Body of pancreas (tissue), 4 donors: ENCODE results near the gene NUTF2.
A peak's percentile ranks its signal among the peaks of the same experiment; 100 is the strongest.

Experiments
- POLR2A ChIP-seq, 3 donors: fragments of 450-650 bp; IDR thresholded peaks; one replicate each; pipeline ENCODE4 v1.6.1; 2016; ENCODE audit warnings: antibody characterized with exemption in 3 of 3, mild to moderate bottlenecking in 2 of 3
- TF ChIP-seq, protein P1 (sequence below), 7 experiments: fragments of 450-650 bp in 4 of 7; fragments of 200-600 bp in 3 of 7; sonication (generic) in 3 of 7; IDR thresholded peaks; one replicate each; pipeline ENCODE4 v1.5.1; 2016 to 2019; ENCODE audit warnings: antibody characterized with exemption in 7 of 7

DNA sequence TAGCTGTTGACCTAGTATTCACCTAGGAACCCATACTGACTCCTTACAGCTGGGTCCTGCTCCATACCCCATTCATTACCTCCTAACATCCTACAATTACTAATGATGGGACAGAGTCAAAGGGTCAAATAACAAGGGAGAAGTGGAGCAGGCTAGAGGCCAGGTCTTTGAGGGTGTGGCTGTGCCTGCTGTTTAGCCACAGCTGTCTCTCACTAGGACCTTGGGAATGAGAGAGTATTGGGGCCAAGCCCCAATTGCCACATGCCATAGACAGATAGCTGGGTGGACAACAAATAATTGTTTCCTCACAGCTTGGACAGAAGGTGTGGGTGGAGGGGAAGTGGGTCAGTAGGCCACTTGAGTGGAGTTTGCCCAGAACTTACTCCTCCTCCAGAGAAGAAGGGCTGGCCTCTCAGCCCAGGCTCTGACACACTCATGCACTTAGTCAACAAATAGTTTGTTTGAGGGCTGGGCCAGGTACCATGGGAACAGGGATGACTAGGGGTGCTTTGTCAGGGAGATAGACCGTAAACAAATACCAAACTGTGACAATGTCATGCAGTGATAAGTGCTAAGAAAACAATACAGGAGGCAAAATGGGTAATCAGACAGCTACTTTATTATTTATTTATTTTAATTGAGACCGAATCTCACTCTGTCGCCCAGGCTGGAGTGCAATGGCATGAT, 11.0 kb downstream of the NUTF2 start:
- TF ChIP-seq, protein P1, sequence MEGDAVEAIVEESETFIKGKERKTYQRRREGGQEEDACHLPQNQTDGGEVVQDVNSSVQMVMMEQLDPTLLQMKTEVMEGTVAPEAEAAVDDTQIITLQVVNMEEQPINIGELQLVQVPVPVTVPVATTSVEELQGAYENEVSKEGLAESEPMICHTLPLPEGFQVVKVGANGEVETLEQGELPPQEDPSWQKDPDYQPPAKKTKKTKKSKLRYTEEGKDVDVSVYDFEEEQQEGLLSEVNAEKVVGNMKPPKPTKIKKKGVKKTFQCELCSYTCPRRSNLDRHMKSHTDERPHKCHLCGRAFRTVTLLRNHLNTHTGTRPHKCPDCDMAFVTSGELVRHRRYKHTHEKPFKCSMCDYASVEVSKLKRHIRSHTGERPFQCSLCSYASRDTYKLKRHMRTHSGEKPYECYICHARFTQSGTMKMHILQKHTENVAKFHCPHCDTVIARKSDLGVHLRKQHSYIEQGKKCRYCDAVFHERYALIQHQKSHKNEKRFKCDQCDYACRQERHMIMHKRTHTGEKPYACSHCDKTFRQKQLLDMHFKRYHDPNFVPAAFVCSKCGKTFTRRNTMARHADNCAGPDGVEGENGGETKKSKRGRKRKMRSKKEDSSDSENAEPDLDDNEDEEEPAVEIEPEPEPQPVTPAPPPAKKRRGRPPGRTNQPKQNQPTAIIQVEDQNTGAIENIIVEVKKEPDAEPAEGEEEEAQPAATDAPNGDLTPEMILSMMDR (IDR thresholded peaks at IDR 0.05), result no peak
- peak in 1 of 3 donors; percentile 11 for TF ChIP-seq POLR2A (IDR thresholded peaks at IDR 0.05)
